GM12874 (cell line): ENCODE measurements around the gene PPP2R5B.

Source experiments
- CTCF ChIP-seq: IDR thresholded peaks from 2 replicates; pipeline ENCODE4 v1.5.1; 2011; ENCODE audit warnings: low read depth, mild to moderate bottlenecking, control low read depth, low read length, moderate library complexity; ENCODE audit not compliant: insufficient read depth

Gene PPP2R5B

GRCh38 chr11:64918017-64918416 lies 6.5 kb upstream of the PPP2R5B start:
- 0 out of 2 replicates have a peak, but pooled peaks have one; percentile 8 for TF ChIP-seq CTCF

GRCh38 chr11:64919627-64920026 lies 4.9 kb upstream of the PPP2R5B start:
- TF ChIP-seq CTCF = no peak

GRCh38 chr11:64920124-64920523 lies 4.4 kb upstream of the PPP2R5B start:
- TF ChIP-seq CTCF = no peak

GRCh38 chr11:64921384-64921783 lies 3.1 kb upstream of the PPP2R5B start:
- no peak for TF ChIP-seq CTCF

- no peak for TF ChIP-seq CTCF
Measured at GRCh38 chr11:64923151-64923661, 1.3 kb upstream of the PPP2R5B start.

GRCh38 chr11:64924910-64925284 lies 408 bp downstream of the PPP2R5B start:
- TF ChIP-seq CTCF = no peak

GRCh38 chr11:64925536-64926436 lies 1.3 kb downstream of the PPP2R5B start:
- no peak for TF ChIP-seq CTCF
